ENCODE measurements around the gene ADGRG3. TPM values are rescaled to one million over a fixed set of nuclear protein-coding genes. Genes with fewer than 3 reads are reported as not detected.

ADGRG3 gene
- total and polyA plus RNA-seq, 2 of the 13 experiments (the other 11 are each of a cell fraction or from before 2014, with no cell fraction given) = 2.7 to 11.8 TPM

- TF ChIP-seq, protein P1, sequence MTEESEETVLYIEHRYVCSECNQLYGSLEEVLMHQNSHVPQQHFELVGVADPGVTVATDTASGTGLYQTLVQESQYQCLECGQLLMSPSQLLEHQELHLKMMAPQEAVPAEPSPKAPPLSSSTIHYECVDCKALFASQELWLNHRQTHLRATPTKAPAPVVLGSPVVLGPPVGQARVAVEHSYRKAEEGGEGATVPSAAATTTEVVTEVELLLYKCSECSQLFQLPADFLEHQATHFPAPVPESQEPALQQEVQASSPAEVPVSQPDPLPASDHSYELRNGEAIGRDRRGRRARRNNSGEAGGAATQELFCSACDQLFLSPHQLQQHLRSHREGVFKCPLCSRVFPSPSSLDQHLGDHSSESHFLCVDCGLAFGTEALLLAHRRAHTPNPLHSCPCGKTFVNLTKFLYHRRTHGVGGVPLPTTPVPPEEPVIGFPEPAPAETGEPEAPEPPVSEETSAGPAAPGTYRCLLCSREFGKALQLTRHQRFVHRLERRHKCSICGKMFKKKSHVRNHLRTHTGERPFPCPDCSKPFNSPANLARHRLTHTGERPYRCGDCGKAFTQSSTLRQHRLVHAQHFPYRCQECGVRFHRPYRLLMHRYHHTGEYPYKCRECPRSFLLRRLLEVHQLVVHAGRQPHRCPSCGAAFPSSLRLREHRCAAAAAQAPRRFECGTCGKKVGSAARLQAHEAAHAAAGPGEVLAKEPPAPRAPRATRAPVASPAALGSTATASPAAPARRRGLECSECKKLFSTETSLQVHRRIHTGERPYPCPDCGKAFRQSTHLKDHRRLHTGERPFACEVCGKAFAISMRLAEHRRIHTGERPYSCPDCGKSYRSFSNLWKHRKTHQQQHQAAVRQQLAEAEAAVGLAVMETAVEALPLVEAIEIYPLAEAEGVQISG (CRISPR knock-in tag; IDR thresholded peaks at IDR 0.05) = 0 out of 2 replicates have a peak, but pooled peaks have one; percentile 39
Observed at GRCh38 chr16:57688987-57689761, 21.1 kb downstream of the ADGRG3 start (continued).

DNA sequence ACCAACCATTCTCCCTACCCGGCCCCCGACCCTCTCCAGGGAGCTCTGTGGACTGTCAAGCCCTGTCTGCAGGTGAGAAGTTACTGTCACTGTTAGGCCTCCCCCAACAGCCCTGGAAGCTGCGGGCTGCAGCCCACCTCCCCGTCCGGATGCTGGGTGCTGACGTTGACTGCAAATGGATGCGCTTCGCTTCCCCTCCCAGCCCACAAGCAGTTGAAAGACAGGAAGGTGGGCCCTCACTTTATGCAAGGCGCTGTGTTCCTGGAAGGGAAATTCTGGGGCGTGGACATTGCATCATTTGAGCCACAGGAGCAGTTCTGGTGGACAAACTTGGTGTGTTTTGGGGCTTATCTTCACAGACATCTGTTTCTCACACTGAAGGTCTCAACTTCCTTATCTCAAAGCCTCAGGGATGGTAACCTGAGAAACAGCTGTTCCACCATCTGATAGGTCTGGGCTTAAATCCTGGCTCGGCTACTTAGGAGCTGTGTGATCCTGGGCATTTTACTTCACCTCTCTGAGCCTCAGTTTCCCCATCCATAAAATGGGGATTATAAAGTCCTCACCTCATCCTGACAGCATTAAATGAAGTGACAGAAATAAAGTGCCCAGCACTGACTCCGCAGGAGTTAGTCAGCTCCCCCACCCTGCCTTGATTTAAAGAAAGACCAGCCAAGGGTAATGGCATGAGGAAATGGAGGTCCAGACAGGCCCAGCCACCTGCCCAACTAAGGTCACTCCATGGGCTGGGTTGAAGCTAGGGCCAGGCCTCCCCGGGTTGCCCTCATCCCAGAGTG is 21.9 kb downstream of the ADGRG3 start:
- DNase-seq (ENCODE audit: low spot score) = no peak
- peak; percentile 26; the same call in 1 of the 2 replicates for TF ChIP-seq CEBPG (CRISPR knock-in tag; IDR thresholded peaks at IDR 0.05)
- TF ChIP-seq ZNF703 (CRISPR knock-in tag; IDR thresholded peaks at IDR 0.05; ENCODE audit: borderline replicate concordance) = peak; percentile 4; the same call in 1 of the 2 replicates
- TF ChIP-seq ZNF776 (CRISPR knock-in tag; IDR thresholded peaks at IDR 0.05) = 0 out of 2 replicates have a peak, but pooled peaks have one; percentile 25
- TF ChIP-seq, protein P2, sequence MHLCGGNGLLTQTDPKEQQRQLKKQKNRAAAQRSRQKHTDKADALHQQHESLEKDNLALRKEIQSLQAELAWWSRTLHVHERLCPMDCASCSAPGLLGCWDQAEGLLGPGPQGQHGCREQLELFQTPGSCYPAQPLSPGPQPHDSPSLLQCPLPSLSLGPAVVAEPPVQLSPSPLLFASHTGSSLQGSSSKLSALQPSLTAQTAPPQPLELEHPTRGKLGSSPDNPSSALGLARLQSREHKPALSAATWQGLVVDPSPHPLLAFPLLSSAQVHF (CRISPR knock-in tag; IDR thresholded peaks at IDR 0.05) = no peak
- TF ChIP-seq ZNF292 (CRISPR knock-in tag; IDR thresholded peaks at IDR 0.05; ENCODE audit: borderline replicate concordance, low read depth) = 0 out of 2 replicates have a peak, but pooled peaks have one; percentile 10
- TF ChIP-seq ZBTB38 (CRISPR knock-in tag; IDR thresholded peaks at IDR 0.05) = 0 out of 2 replicates have a peak, but pooled peaks have one; percentile 2
- TF ChIP-seq ZNF354B (CRISPR knock-in tag; IDR thresholded peaks at IDR 0.05) = no peak
- TF ChIP-seq ZFP91 (CRISPR knock-in tag; IDR thresholded peaks at IDR 0.05; ENCODE audit: borderline replicate concordance) = no peak
- no peak for TF ChIP-seq NFE2L2 (IDR thresholded peaks at IDR 0.05; ENCODE audit: low read length)
- peak; percentile 29; the same call in 1 of the 2 replicates for TF ChIP-seq CEBPB (IDR thresholded peaks at IDR 0.05; ENCODE audit: borderline replicate concordance, low read depth, low read length)
- peak; percentile 85 for TF ChIP-seq ZNF629 (CRISPR knock-in tag; conservative IDR thresholded peaks at IDR 0.05)
- TF ChIP-seq MNT (IDR thresholded peaks at IDR 0.05) = no peak

More for the DNA sequence above, 21.9 kb downstream of the ADGRG3 start:
- WGBS (ENCODE audit: low lambda C conversion rate) = 77% methylated on average over 13 of the region's 13 CpGs
- Histone ChIP-seq H3K4me3 (replicated peaks in 1 of 3; ENCODE audit: insufficient read depth in 1 of 3, low read depth in 2 of 3, low read length in 3 of 3) (no peak overlapping the region), H3K36me3 (replicated peaks in 1 of 2; ENCODE audit: control insufficient read depth in 1 of 2, insufficient read depth in 2 of 2, low read length in 2 of 2) (no peaks in the 10 kb centered on the region), H3K9me3 (ENCODE audit: low read length) (no peaks in the 10 kb centered on the region), H3K4me1 (ENCODE audit: insufficient read depth, low read length) (peaks cover 73% of the 10 kb centered on the region), H3K4me2 (ENCODE audit: low read depth, low read length) (peak overlapping the region; percentile 55; the same call in 1 of the 2 replicates), H4K20me1 (ENCODE audit: insufficient read depth, low read length) (no peaks in the 10 kb centered on the region), H3K79me2 (ENCODE audit: insufficient read depth, low read length) (no peaks in the 10 kb centered on the region), H3K27ac (ENCODE audit: extremely low read length, insufficient read depth, low read length) (no peak overlapping the region), H2AFZ (ENCODE audit: low read length) (no peak overlapping the region), H3K9ac (ENCODE audit: insufficient read depth, low read depth, low read length) (no peak overlapping the region), H3K27me3 (ENCODE audit: control insufficient read depth in 1 of 2, insufficient read depth in 2 of 2, low read length in 2 of 2) (no peaks in the 10 kb centered on the region)
- intact Hi-C loops (cut with micrococcal nuclease; ENCODE audit: unreplicated experiment) (no loop called here), in situ Hi-C loops (cut with HindIII; ENCODE audit: extremely low pct_ligation_motif_present, low pct_unique_long_range_greater_than_20kb) (no loop called here)
- no peak for ATAC-seq
- no peak for FAIRE-seq
- ChIA-PET CTCF (ENCODE audit: low intra/inter-chr PET ratio, low total read pairs) (no interaction called here), POLR2A (interaction anchor here (0.7 to 2.4 kb wide), 5 partner anchors 9 to 45 kb away, joined by 3 to 12 read pairs (median 7); partner anchors contain the start of genes ADGRG3 and KATNB1)
- no TSS peak for BruUV-seq (replicated peaks)

Measured in HepG2 (cell line).